HG03095 (cell line): Measurements from ENCODE around the gene FRAT2.
A peak's percentile ranks its signal among the peaks of the same experiment; 100 is the strongest.
"Not testable (repeated sequence)": the region's sequence is repeated elsewhere in the genome, so short reads cannot be mapped to it uniquely, and the experiment has no call there.

Experiments used
- ATAC-seq: cut with Tn5 transposase; IDR thresholded peaks from one replicate; pipeline ENCODE4 v1.9.1; 2021; ENCODE audit warnings: moderate library complexity; ENCODE audit not compliant: unreplicated experiment

Gene FRAT2

DNA sequence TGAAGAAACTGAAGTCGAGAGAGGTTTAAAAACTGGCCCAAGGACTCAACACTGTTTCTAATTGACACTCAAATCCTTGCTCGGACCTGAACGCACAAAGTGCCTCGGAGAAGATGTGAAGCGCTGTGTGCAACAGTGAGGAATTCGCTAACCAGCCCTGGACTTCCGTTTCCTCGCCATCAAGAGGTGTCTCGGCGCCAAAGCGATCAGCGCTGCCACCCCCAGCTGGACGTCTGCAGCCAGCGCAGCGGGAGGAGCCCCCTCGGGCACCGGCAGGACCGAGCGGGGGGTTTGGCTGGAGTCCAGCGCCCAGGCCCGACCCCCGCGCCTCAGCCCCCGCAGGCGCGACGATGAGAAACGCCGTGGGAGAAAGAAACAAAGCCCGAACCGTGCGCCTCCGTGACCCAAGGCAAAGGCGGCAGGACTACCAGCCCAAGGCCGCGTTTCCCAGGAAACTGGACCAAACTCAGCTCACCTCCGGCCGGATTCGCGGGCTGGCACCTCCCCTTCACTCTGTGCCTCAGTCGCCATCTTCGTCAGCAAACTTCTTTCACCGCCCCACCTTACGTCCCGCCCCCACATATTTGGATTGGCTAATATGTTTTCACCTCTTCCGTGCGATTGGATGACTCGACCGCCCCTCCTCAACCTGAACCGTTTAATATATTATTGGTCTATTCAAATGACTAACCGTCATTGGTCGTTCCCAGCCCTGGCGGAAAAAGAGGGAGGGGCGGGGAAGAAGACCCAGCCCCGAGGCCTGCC, 42.2 kb downstream of the FRAT2 start, which contains the start of gene ARHGAP19:
ARHGAP19 (minus strand) TSS at position 541 of the 765 bp plus-strand sequence; CDS start at position 531, 10 bp downstream.
- ATAC-seq: peak; percentile 96

DNA sequence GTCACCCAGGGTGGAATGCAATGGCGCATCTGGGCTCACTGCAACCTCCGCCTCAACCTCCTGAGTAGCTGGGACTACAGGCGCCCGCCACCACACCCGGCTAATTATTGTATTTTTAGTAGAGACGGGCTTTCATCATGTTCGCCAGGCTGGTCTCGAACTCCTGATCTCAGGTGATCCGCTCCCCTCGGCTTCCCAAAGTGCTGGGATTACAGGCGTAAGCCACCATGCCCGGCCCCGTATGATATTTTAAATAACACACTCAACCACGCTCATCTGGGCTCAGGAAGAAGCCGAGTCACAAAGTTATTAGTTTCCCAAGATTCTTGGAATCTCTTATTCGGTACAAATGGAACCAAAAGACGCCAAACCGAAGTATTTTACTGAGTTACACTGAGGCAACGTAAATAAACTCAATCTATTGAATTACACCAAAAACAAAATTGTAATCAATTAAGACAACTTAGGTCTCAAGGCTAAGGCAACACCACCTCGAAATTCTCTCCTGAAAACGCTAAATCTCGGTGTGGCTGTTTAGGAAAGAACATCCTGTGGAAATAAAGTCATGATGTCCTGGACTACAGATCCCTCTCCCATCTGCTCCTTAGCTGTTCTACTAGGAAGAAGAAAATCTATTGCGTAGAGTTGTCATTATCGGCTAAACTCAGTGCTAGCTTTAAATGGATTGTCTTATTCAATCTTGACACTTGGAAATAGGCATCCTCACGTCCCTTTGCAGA, 43.0 kb downstream of the FRAT2 start:
- no peak for ATAC-seq

DNA sequence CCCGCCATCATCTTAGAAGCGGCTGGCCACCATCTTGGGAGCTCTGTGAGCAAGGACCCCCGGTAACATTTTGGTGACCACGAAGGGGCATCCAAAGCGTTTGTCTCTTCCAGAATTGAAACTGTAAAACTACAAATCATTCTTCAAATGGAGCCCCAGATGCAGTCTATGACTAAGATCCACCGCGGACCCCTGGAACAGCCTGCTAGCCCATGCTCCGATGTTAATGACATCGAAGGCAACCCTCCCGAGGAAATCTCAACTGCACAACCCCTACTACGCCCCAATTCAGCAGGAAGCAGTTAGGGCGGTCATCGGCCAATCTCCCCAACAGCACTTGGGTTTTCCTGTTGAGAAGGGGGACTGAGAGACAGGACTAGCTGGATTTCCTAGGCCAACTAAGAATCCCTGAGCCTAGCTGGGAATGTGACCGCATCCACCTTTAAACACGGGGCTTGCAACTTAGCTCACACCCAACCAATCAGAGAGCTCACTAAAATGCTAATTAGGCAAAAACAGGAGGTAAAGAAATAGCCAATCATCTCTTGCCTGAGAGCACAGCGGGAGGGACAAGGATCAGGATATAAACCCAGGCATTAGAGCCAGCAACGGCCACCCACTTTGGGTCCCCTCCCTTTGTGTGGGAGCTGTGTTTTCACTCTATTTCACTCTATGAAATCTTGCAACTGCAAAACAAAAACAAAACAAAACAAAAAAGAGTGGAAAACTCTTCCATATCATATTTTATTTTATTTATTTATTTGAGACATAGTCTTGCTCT, 43.8 kb downstream of the FRAT2 start:
- not testable (repeated sequence) for ATAC-seq

DNA sequence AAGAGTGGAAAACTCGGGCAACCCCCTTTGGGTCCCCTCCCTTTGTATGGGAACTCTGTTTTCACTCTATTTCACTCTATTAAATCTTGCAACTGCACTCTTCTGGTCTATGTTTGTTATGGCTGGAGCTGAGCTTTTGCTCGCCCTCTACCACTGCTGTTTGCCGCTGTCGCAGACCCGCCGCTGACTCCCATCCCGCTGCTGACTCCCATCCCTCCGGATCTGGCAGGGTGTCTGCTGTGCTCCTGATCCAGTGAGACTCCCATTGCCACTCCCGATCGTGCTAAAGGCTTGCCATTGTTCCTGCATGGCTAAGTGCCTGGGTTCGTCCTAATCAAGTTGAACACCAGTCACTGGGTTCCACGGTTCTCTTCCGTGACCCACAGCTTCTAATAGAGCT, 44.5 kb downstream of the FRAT2 start:
- ATAC-seq: not testable (repeated sequence)
